Spleen (tissue), 11 donors: Measurements from ENCODE around the gene ZYG11A. TPM values are rescaled to one million over a fixed set of nuclear protein-coding genes. Genes with fewer than 3 reads are reported as not detected.

ENCODE experiments used
- DNase-seq: peaks from one replicate; pipeline ENCODE4 v3.0.0-alpha.2; 2020
- H3K27ac ChIP-seq, 8 donors: fragments of 200-600 bp; sonication (generic) in 7 of 8; 1 replicate in 4 of 8; 2 replicates in 4 of 8; pipeline versions ENCODE4 v1.5.0 to v1.8.0; 2016 to 2021; ENCODE audit warnings: inconsistent platforms in 4 of 8, mild to moderate bottlenecking in 4 of 8, moderate library complexity in 1 of 8
- H3K27me3 ChIP-seq, 7 donors: fragments of 200-600 bp; sonication (generic) in 6 of 7; replicated peaks in 1 of 7; 1 replicate in 4 of 7; 2 replicates in 3 of 7; pipeline versions ENCODE4 v1.5.0 to v1.8.0; 2016 to 2021; ENCODE audit warnings: inconsistent platforms in 3 of 7, mild to moderate bottlenecking in 1 of 7
- H3K36me3 ChIP-seq, 6 donors: fragments of 200-600 bp; sonication (generic) in 5 of 6; 1 replicate in 4 of 6; 2 replicates in 2 of 6; pipeline versions ENCODE4 v1.5.0 to v1.8.0; 2016 to 2021; ENCODE audit warnings: inconsistent platforms in 2 of 6
- H3K4me1 ChIP-seq, 6 donors: fragments of 200-600 bp; sonication (generic) in 5 of 6; 1 replicate in 3 of 6; 2 replicates in 3 of 6; pipeline versions ENCODE4 v1.5.0 to v1.8.0; 2016 to 2021; ENCODE audit warnings: inconsistent platforms in 3 of 6
- H3K4me3 ChIP-seq, 8 donors: fragments of 200-600 bp; sonication (generic) in 7 of 8; 1 replicate in 4 of 8; 2 replicates in 4 of 8; pipeline versions ENCODE4 v1.5.0 to v1.8.0; 2016 to 2021; ENCODE audit warnings: inconsistent platforms in 4 of 8, mild to moderate bottlenecking in 4 of 8, moderate library complexity in 2 of 8
- H3K9me3 ChIP-seq, 8 donors: fragments of 200-600 bp; sonication (generic) in 7 of 8; 1 replicate in 4 of 8; 2 replicates in 4 of 8; pipeline versions ENCODE4 v1.5.0 to v1.8.0; 2016 to 2021; ENCODE audit warnings: inconsistent platforms in 4 of 8
- POLR2A ChIP-seq, 3 donors: fragments of 450-650 bp; IDR thresholded peaks; one replicate each; pipeline ENCODE4 v1.5.1; 2017; ENCODE audit warnings: antibody characterized with exemption in 3 of 3, mild to moderate bottlenecking in 1 of 3
- POLR2AphosphoS5 ChIP-seq, 3 donors: sonication (generic); formaldehyde crosslinking; IDR thresholded peaks; one replicate each; pipeline ENCODE4 v1.5.1; 2017; ENCODE audit warnings: antibody characterized with exemption in 3 of 3
- WGBS, 5 donors: extraction: QIAGEN DNeasy Blood & Tissue Kit in 3 of 5; methylation state at CpG; one replicate each; pipeline versions ENCODE4 v1.1.5 to v1.1.7; 2013 to 2018; 5-methylcytosine and 5-hydroxymethylcytosine counted together
- intact Hi-C: fragments of 100-400 bp; cut with DNase I; formaldehyde crosslinking; loops from one replicate; pipeline ENCODE4 v1.15.0; 2023; ENCODE audit warnings: low total_unique reads
- polyA plus RNA-seq, 3 donors: library from polyadenylated mRNA; stranded (reverse); fragments of 200-250 nt; gene quantifications; one replicate each; pipeline ENCODE4 v1.2.1, GENCODE V29; 2013
- total RNA-seq, 7 donors: library from RNA; depleted of rRNA in 3 of 7; stranded (reverse); fragments of >200 nt in 3 of 7; fragmentation: NEBNext Ultra II Directional in 4 of 7; extraction: Animal tissue kit (Norgen Biotek cat#: 25700) in 4 of 7; gene quantifications; one replicate each; pipeline versions ENCODE4 v1.1.0 to v1.2.1, GENCODE V29; 2016 to 2021
- TF ChIP-seq, protein P1 (sequence below), 11 experiments: fragments of 200-600 bp in 7 of 11; fragments of 450-650 bp in 4 of 11; sonication (generic) in 4 of 11; IDR thresholded peaks in 8 of 11; conservative IDR thresholded peaks in 3 of 11; 1 replicate in 7 of 11; 2 replicates in 4 of 11; pipeline versions ENCODE4 v1.4.0 to v1.8.0; 2016 to 2021; ENCODE audit warnings: antibody characterized with exemption in 11 of 11, inconsistent platforms in 4 of 11, mild to moderate bottlenecking in 1 of 11
- donor health status: healthy with polysubstance abuse.
- donor health status: DM: no; HTN: no; CAD: no; lungs with moderate emphysema.
- donor health status: DM: no; HTN: no; CAD: no.
- donor health status: Bipolar disorder and iron deficiency.
- donor health status: healthy.
- donor health status: DM: no; HTN: no; CAD: no.
- donor health status: DM: yes; HTN: yes; CAD: no.

ZYG11A gene
- total and polyA plus RNA-seq, 10 donors: 0.02 to 0.85 (median 0.16) TPM

DNA sequence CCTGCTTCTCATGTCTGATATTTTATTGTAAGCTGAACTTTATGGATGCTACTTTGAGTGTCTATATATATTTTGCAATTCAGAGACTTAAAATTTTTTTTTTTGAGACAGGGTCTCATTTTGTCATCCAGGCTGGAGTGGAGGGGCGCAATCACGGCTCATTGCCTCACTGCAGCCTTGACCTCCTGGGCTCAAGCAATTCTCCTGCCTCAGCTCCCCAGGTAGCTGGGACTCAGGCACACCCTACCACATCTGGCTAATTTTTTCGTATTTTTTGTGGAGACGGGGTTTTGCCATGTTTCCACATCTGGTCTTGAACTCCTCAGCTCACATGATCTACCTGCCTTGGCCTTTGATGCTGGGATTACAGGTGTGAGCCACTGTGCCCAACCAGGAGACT lies 8.4 kb downstream of the ZYG11A start:
- H3K9me3 ChIP-seq: no peaks in the 10 kb centered on the region
- no peak overlapping the region for H3K4me3 ChIP-seq
- no peaks in the 10 kb centered on the region for H3K36me3 ChIP-seq
- no peaks in the 10 kb centered on the region for H3K4me1 ChIP-seq
- 87 to 95% (median 91%) methylated on average over 4 of the region's 4 CpGs for WGBS, 5 donors
- no peak for TF ChIP-seq POLR2A (IDR thresholded peaks at IDR 0.05)
- TF ChIP-seq POLR2AphosphoS5 (IDR thresholded peaks at IDR 0.05): no peak
- TF ChIP-seq, protein P1, sequence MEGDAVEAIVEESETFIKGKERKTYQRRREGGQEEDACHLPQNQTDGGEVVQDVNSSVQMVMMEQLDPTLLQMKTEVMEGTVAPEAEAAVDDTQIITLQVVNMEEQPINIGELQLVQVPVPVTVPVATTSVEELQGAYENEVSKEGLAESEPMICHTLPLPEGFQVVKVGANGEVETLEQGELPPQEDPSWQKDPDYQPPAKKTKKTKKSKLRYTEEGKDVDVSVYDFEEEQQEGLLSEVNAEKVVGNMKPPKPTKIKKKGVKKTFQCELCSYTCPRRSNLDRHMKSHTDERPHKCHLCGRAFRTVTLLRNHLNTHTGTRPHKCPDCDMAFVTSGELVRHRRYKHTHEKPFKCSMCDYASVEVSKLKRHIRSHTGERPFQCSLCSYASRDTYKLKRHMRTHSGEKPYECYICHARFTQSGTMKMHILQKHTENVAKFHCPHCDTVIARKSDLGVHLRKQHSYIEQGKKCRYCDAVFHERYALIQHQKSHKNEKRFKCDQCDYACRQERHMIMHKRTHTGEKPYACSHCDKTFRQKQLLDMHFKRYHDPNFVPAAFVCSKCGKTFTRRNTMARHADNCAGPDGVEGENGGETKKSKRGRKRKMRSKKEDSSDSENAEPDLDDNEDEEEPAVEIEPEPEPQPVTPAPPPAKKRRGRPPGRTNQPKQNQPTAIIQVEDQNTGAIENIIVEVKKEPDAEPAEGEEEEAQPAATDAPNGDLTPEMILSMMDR (IDR thresholded peaks at IDR 0.05 in 8 of 11, conservative IDR thresholded peaks at IDR 0.05 in 3 of 11): no peak
- H3K27me3 ChIP-seq: peaks cover 0 to 52% (median 9%) of the 10 kb centered on the region in 7 donors
- no peak for DNase-seq
- no peak overlapping the region for H3K27ac ChIP-seq
- intact Hi-C loops: no loop called here

GRCh38 chr1:52852854-52853253 lies 10.3 kb downstream of the ZYG11A start:
- H3K36me3 ChIP-seq: no peaks in the 10 kb centered on the region
- H3K27me3 ChIP-seq: peaks cover 0 to 35% (median 0%) of the 10 kb centered on the region in 7 donors
- no peak overlapping the region for H3K27ac ChIP-seq
- TF ChIP-seq, protein P1 (IDR thresholded peaks at IDR 0.05 in 8 of 11, conservative IDR thresholded peaks at IDR 0.05 in 3 of 11): no peak
- H3K4me3 ChIP-seq: no peak overlapping the region
- WGBS, 5 donors: 75 to 85% (median 78%) methylated on average over 2 of the region's 2 CpGs
- intact Hi-C loops: no loop called here
- H3K9me3 ChIP-seq: no peaks in the 10 kb centered on the region
- DNase-seq: no peak
- no peaks in the 10 kb centered on the region for H3K4me1 ChIP-seq

GRCh38 chr1:52855584-52855983 lies 13.0 kb downstream of the ZYG11A start:
- H3K27me3 ChIP-seq: peaks cover 0 to 10% (median 0%) of the 10 kb centered on the region in 7 donors
- no peak for DNase-seq
- 89 to 98% (median 92%) methylated on average over 4 of the region's 4 CpGs for WGBS, 5 donors

GRCh38 chr1:52856026-52856425 lies 13.5 kb downstream of the ZYG11A start:
- no peak overlapping the region for H3K4me3 ChIP-seq
- no peaks in the 10 kb centered on the region for H3K9me3 ChIP-seq
- no peak for TF ChIP-seq POLR2A (IDR thresholded peaks at IDR 0.05)
- TF ChIP-seq, protein P1 (IDR thresholded peaks at IDR 0.05 in 8 of 11, conservative IDR thresholded peaks at IDR 0.05 in 3 of 11): no peak
- TF ChIP-seq POLR2AphosphoS5 (IDR thresholded peaks at IDR 0.05): no peak
- WGBS, 5 donors: 92 to 97% (median 95%) methylated on average over 4 of the region's 4 CpGs
- peaks cover 0 to 6% (median 0%) of the 10 kb centered on the region in 7 donors for H3K27me3 ChIP-seq
- no peaks in the 10 kb centered on the region for H3K4me1 ChIP-seq
- intact Hi-C loops: no loop called here
- no peaks in the 10 kb centered on the region for H3K36me3 ChIP-seq
- H3K27ac ChIP-seq: no peak overlapping the region
- DNase-seq: no peak

More at GRCh38 chr1:52855584-52855983, 13.0 kb downstream of the ZYG11A start:
- no peak overlapping the region for H3K4me3 ChIP-seq
- H3K27ac ChIP-seq: no peak overlapping the region
- TF ChIP-seq POLR2A (IDR thresholded peaks at IDR 0.05) (no peak), POLR2AphosphoS5 (IDR thresholded peaks at IDR 0.05) (no peak)
- TF ChIP-seq, protein P1 (IDR thresholded peaks at IDR 0.05 in 8 of 11, conservative IDR thresholded peaks at IDR 0.05 in 3 of 11): no peak
- no peaks in the 10 kb centered on the region for H3K36me3 ChIP-seq
- no peaks in the 10 kb centered on the region for H3K9me3 ChIP-seq
- intact Hi-C loops: no loop called here
- no peaks in the 10 kb centered on the region for H3K4me1 ChIP-seq
